Lower lobe of right lung (tissue), 2 donors: Measurements from ENCODE around the gene LRRC71. TPM values are rescaled to one million over a fixed set of nuclear protein-coding genes. Genes with fewer than 3 reads are reported as not detected.

Experiments
- ATAC-seq, 2 donors: fragments of 200-7000 bp; cut with Tn5 transposase; one replicate each; pipeline ENCODE4 v1.9.1; 2020 to 2022; ENCODE audit warnings: mild to moderate bottlenecking in 2 of 2, moderate library complexity in 2 of 2
- DNase-seq: peaks from one replicate; pipeline ENCODE4 v3.0.0-alpha.2; 2020
- H3K27ac ChIP-seq: fragments of 200-600 bp; one replicate; pipeline ENCODE4 v1.8.0; 2022
- H3K27me3 ChIP-seq: fragments of 200-600 bp; one replicate; pipeline ENCODE4 v1.8.0; 2022; ENCODE audit warnings: low read depth
- H3K36me3 ChIP-seq: fragments of 200-600 bp; one replicate; pipeline ENCODE4 v1.8.0; 2022; ENCODE audit warnings: mild to moderate bottlenecking
- H3K4me1 ChIP-seq: fragments of 200-600 bp; one replicate; pipeline ENCODE4 v1.8.0; 2022
- H3K4me3 ChIP-seq: fragments of 200-600 bp; one replicate; pipeline ENCODE4 v1.8.0; 2022; ENCODE audit warnings: mild to moderate bottlenecking
- H3K9me3 ChIP-seq: fragments of 200-600 bp; one replicate; pipeline ENCODE4 v1.8.0; 2022
- intact Hi-C: fragments of 100-400 bp; cut with DNase I; formaldehyde crosslinking; loops from one replicate; pipeline ENCODE4 v1.11.0; 2022
- total RNA-seq: library from RNA; stranded (reverse); fragmentation: NEBNext Ultra II Directional; extraction: Animal tissue kit (Norgen Biotek cat#: 25700); gene quantifications from one replicate; pipeline ENCODE4 v1.2.1, GENCODE V29; 2021
- TF ChIP-seq, protein P1 (sequence below): fragments of 200-600 bp; IDR thresholded peaks from one replicate; pipeline ENCODE4 v1.8.0; 2022; ENCODE audit warnings: antibody characterized with exemption, mild to moderate bottlenecking
- donor health status: DM: no; HTN: yes; CAD: no; lungs with severe emphysema.

The LRRC71 gene
- total RNA-seq, 1 donor from 2014 or later, result 5.3 TPM

DNA sequence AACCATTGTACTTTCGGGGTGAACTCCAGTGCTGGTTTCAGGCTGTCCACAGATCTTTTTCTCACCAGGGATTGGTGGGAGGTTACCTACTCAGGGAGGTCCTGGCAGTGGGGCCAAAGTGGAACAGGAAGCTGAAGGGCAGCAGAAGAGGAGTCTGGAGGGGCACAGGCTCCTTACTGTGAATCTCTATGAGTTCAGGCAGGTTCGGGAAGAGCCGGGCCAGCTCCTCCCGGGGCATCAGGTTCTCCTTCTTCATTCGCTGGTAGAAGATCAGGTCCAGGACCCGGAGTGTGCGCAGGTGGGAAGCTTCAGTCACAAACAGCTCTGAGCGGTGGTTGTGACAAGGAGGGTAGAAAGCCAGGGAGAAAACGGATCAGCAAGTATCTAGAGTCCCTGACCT lies 26.7 kb downstream of the LRRC71 start:
- no peak for DNase-seq
- TF ChIP-seq, protein P1, sequence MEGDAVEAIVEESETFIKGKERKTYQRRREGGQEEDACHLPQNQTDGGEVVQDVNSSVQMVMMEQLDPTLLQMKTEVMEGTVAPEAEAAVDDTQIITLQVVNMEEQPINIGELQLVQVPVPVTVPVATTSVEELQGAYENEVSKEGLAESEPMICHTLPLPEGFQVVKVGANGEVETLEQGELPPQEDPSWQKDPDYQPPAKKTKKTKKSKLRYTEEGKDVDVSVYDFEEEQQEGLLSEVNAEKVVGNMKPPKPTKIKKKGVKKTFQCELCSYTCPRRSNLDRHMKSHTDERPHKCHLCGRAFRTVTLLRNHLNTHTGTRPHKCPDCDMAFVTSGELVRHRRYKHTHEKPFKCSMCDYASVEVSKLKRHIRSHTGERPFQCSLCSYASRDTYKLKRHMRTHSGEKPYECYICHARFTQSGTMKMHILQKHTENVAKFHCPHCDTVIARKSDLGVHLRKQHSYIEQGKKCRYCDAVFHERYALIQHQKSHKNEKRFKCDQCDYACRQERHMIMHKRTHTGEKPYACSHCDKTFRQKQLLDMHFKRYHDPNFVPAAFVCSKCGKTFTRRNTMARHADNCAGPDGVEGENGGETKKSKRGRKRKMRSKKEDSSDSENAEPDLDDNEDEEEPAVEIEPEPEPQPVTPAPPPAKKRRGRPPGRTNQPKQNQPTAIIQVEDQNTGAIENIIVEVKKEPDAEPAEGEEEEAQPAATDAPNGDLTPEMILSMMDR, result no peak
- no peaks in the 10 kb centered on the region for H3K27me3 ChIP-seq
- intact Hi-C loops, result no loop called here
- no peak overlapping the region for H3K4me3 ChIP-seq
- no peaks in the 10 kb centered on the region for H3K4me1 ChIP-seq
- H3K9me3 ChIP-seq, result no peaks in the 10 kb centered on the region
- no peak for ATAC-seq
- H3K36me3 ChIP-seq, result peaks cover 100% of the 10 kb centered on the region
- no peak overlapping the region for H3K27ac ChIP-seq

- Histone ChIP-seq H3K4me3 (no peak overlapping the region), H3K9me3 (no peaks in the 10 kb centered on the region), H3K27me3 (no peaks in the 10 kb centered on the region), H3K4me1 (no peaks in the 10 kb centered on the region), H3K27ac (no peak overlapping the region), H3K36me3 (peaks cover 96% of the 10 kb centered on the region)
- intact Hi-C loops, result no loop called here
- TF ChIP-seq, protein P1, result no peak
- ATAC-seq, result no peak
- DNase-seq, result no peak
Observed at GRCh38 chr1:156947818-156948525, 27.5 kb downstream of the LRRC71 start.

- intact Hi-C loops, result no loop called here
- TF ChIP-seq, protein P1, result no peak
Observed at GRCh38 chr1:156948708-156949107, 28.3 kb downstream of the LRRC71 start.

GRCh38 chr1:156949127-156949526 lies 28.7 kb downstream of the LRRC71 start:
- intact Hi-C loops, result no loop called here
- ATAC-seq (no peak), DNase-seq (no peak)
- TF ChIP-seq, protein P1, result no peak
- Histone ChIP-seq H3K9me3 (no peaks in the 10 kb centered on the region), H3K36me3 (peaks cover 96% of the 10 kb centered on the region), H3K4me1 (no peaks in the 10 kb centered on the region), H3K27me3 (no peaks in the 10 kb centered on the region), H3K4me3 (no peak overlapping the region), H3K27ac (no peak overlapping the region)

More at GRCh38 chr1:156948708-156949107, 28.3 kb downstream of the LRRC71 start:
- peaks cover 96% of the 10 kb centered on the region for H3K36me3 ChIP-seq
- H3K4me1 ChIP-seq, result no peaks in the 10 kb centered on the region
- no peak overlapping the region for H3K4me3 ChIP-seq
- DNase-seq (no peak), ATAC-seq (no peak)
- H3K27me3 ChIP-seq, result no peaks in the 10 kb centered on the region
- no peaks in the 10 kb centered on the region for H3K9me3 ChIP-seq
- H3K27ac ChIP-seq, result no peak overlapping the region

DNA sequence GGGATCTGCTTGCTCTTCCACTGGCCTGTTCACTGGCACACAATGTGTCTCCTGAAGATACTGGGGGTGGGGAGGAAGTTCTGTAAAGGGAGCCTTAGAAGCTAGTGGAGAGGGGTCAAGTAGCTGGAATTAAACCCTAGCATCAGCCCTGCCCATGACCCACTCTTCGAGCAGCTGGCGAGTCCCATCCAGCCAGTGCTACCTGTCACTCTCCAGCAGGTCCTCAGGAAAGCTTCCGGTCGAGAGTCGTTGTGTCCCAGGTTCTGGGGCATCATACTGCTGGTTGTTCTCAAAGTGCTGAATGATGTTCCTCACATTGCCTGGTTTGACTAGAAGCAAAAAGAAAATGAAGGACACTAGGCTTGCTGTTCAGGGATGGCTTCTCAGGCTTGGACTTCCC lies 30.9 kb downstream of the LRRC71 start:
- Histone ChIP-seq H3K27me3 (no peaks in the 10 kb centered on the region), H3K9me3 (no peaks in the 10 kb centered on the region), H3K36me3 (peaks cover 96% of the 10 kb centered on the region), H3K27ac (no peak overlapping the region), H3K4me3 (no peak overlapping the region), H3K4me1 (no peaks in the 10 kb centered on the region)
- TF ChIP-seq, protein P1, result no peak
- ATAC-seq, result no peak
- no peak for DNase-seq
- intact Hi-C loops, result no loop called here
